GM18526 (cell line): ENCODE data around the gene KAT5.

Source experiments
- POLR2A ChIP-seq: IDR thresholded peaks from 3 replicates; pipeline ENCODE4 v1.6.1; 2011; ENCODE audit not compliant: insufficient read length; ENCODE audit errors: extremely low read depth

KAT5 gene

DNA sequence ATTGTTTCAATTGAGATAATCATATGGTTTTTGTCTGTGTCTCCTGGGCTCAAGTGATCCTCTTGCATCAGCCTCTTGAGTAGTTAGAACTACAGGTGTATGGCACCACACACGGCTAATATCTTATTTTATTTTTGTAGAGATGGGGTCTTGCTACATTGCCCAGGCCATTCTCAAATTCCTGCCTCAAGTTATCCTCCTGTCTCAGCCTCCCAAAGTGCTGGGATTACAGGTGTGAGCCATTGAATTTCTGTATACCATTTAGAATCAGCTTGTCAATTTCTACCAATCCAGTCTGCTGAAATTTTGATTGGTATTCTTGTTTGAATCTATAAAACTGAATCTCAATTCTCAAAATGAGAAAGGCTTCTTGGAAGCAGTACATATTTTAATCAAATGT, 10.4 kb upstream of the KAT5 start:
- TF ChIP-seq POLR2A = no peak

DNA sequence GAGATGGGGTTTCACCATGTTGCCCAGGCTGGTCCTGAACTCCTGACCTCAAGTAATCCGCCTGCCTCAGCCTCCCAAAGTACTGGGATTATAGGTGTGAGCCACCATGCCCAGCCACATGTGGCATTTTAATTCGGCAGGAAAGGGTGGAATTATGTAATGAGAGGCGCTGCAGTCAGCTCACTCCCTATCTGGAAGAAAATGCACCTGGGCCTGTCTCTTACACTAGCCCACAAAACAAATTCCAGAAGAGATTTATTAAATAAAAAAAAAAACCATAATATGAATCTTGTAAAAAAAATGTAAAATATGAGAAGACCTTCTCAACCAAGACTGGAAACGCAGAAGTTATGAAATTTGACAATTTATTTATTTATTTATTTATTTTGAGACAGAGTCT, 8.2 kb upstream of the KAT5 start:
- TF ChIP-seq POLR2A = no peak

DNA sequence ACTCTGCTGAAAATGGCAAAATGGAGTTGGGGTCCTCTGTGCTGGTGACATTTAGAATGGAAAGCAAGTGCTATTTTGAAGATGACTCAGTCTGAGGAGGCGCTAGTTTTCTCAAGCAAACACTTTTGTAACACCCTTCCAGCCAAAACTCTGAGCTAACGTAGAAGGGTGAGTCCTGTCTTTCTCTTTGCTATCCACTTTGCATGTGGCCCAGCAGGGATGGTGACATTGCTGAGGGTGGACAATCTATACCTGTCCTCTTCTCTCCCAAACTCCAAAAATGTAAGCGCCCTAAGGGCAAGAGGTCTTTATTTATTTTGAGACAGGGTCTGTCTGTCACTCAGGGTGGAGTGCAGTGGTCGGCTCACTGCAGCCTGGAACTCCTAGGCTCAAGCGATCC, 3.6 kb upstream of the KAT5 start:
- no peak for TF ChIP-seq POLR2A

DNA sequence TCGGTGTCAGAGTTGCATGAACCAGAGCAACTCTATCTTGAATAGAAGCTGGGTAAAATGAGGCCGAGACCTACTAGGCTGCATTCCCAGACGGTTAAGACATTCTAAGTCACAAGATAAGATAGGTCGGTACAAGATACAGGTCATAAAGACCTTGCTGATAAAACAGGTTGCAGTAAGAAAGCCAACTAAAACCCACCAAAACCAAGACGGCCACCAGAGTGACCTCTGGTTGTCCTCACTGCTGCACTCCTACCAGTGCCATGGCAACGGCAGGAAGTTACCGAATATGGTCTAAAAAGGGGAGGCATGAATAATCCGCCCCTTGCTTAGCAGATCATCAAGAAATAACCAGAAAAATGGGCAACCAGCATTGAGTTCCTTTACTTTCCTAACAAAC, 2.4 kb upstream of the KAT5 start:
- no peak for TF ChIP-seq POLR2A

DNA sequence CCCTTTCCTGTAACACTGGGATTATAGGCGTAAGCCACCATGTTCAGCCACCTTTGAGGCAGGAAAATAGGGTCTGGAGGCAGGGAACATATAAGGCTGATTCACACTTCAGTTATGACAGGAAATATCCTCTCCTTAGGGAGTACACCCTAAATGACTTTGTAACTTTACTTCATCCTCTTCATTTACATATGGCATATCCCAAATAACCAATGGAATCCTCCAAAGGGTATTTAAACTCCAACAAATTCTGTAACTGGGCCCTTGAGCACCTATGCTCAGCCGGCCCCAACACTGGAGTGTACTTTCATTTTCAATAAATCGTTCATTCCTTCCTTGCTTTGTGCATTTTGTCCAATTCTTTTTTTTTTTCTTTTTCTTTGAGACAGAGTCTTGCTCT, 1.6 kb upstream of the KAT5 start:
- no peak for TF ChIP-seq POLR2A

DNA sequence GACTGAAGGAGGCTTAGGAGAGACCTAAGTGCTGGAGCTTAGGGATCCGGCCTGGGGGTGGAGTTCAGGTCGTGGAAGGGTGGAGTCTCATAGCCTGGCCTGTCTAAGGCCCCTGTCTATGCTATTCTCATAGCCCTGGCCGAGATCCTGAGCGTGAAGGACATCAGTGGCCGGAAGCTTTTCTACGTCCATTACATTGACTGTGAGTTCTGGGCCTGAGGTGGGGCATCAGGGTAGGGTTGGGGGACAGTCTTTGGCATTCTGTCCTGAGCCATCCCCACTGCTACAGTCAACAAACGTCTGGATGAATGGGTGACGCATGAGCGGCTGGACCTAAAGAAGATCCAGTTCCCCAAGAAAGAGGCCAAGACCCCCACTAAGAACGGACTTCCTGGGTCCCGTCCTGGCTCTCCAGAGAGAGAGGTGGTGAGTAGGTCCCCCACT, 603 bp downstream of the KAT5 start:
- no peak for TF ChIP-seq POLR2A

DNA sequence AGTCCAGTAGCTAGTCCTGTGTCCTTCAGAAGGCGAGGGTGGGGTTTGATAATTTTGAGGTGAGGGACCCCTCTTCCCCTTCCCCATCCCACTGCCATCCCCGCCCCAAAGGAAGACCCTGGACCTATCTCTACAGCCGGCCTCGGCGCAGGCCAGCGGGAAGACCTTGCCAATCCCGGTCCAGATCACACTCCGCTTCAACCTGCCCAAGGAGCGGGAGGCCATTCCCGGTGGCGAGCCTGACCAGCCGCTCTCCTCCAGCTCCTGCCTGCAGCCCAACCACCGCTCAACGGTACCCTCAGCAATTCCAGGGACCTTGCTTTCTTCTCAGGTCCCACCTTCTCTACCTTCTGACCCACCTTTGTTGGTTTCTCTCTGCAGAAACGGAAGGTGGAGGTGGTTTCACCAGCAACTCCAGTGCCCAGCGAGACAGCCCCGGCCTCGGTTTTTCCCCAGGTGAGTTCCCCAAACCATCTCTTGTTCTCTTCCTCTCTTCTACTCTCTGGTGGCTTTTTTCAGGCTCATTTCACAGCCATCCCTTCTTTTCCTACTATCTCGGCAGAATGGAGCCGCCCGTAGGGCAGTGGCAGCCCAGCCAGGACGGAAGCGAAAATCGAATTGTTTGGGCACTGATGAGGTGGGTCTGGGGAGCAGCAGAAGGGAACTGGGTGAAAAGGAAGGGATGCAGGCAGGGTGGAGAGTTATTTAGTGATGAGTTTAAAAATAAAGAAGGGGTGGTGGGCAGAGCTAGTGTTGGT, 1.3 kb downstream of the KAT5 start:
- TF ChIP-seq POLR2A = no peak

DNA sequence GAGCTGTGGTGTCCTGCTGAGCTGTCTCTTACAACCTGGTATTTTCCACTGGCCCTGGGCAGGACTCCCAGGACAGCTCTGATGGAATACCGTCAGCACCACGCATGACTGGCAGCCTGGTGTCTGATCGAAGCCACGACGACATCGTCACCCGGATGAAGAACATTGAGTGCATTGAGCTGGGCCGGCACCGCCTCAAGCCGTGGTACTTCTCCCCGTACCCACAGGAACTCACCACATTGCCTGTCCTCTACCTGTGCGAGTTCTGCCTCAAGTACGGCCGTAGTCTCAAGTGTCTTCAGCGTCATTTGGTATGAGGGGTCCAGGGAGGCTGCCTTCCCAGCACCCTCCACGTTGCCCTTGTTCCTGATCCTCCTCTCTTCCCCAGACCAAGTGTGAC, 2.4 kb downstream of the KAT5 start:
- TF ChIP-seq POLR2A = no peak

DNA sequence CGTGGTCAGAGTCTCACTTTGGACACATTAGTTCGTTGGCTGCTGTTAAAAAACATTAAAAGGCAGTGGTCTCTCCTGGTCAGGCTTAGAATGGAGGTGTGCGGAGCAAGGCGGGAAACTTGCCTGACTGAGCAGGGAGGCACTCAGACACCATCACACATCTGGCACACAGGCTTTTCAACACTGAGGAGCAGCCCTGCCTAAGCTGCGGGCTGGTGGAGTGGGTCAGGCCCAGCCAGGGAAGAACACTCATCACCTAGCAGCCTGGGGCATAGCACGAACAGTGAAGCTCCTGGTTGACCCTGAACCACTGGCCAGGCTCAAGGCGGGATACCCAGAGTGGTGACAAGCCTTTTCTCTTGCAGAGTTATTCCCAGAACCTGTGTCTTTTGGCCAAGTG, 4.2 kb downstream of the KAT5 start:
- TF ChIP-seq POLR2A = no peak

DNA sequence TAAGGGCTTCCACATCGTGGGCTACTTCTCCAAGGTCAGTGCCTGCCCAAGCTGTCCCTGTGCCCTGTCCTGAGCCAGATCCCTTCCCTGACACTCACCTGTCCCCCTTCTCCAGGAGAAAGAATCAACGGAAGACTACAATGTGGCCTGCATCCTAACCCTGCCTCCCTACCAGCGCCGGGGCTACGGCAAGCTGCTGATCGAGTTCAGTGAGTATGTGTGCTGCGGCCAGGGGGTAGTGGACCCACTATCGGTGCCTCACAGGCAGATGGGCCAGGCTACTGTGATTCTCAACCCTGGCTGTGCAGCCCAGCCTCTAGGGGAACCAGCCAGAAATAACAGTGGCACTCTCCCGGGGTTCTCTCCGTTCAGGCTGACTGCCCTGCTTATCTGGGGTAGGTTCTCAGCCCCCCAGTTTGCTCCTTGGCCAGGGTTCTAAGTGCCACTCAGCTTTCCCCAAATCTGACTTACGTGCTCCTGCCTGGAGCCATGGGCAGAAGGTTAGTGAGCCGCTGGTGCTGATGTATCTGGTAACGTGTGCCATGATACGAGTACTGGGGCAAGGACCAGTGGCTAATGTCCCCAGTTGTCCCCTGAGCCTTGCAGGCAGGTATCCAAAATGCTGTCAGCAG, 4.8 kb downstream of the KAT5 start:
- no peak for TF ChIP-seq POLR2A

DNA sequence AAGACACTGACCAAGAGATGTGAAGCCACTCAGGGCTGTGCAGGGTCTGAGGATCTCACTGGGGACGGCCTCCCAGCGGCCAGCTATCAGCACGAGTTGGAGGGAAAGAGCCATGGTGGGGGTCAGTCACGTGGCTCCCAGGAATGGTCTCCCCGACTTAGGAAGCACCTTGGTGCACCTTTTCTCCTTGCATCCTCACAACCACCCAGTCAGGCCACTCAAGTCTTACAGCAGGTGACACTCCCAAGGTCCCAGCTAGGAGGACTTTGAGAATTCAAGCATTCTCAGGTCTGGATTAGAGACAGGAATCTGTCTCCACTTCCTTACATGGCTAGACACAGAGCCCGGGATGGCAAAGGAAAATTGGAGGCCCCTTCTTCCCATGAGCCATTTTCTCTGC, 5.9 kb downstream of the KAT5 start:
- no peak for TF ChIP-seq POLR2A

DNA sequence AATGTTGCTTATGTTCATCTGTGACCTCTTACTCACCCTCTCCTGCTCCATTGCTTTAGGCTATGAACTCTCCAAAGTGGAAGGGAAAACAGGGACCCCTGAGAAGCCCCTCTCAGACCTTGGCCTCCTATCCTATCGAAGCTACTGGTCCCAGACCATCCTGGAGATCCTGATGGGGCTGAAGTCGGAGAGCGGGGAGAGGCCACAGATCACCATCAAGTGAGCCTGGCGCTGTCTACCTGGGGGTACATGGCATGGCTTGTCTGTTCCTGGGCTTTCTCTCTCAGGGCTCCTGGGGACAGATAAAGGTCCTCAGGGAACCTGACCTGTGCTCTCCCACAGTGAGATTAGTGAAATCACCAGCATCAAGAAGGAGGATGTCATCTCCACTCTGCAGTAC, 6.5 kb downstream of the KAT5 start:
- TF ChIP-seq POLR2A = no peak

DNA sequence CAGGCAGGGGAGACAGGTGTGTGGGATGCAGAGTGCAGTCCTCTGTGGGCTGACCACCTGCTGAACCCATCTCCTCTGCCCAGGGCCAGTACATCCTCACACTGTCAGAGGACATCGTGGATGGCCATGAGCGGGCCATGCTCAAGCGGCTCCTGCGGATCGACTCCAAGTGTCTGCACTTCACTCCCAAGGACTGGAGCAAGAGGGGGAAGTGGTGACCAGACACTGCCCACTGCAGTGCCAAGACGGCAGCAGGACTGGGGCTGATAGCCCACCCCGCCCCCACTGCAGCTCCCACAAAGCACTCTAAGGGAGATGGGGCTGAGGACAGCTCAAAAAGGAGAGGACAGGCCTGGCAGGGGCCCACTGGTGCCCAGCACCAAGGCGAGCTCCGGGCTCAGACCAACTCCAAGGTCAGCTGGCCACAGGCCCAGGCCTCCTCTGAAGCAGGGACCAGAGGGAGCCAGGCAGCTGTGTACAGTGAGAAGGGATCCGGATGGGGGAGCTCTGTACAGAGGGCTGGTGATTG, 7.0 kb downstream of the KAT5 start:
- TF ChIP-seq POLR2A = no peak

DNA sequence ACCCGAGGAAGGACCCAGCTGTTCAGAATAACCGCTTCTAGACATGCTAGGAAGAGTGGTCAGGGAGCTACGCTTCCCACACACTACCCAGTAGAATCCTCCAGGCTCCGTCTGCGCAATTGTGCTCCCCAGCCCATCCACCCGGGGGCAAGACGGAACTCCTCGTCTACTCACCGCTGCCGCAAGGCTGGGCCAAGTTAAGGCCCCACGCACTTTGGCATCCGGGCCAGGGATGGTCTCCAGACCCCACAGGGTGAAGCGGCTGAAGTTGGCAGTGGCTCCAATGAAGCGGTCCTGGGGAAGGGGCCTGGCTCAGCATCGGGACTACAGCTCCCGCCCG, 7.8 kb downstream of the KAT5 start:
- TF ChIP-seq POLR2A = no peak

DNA sequence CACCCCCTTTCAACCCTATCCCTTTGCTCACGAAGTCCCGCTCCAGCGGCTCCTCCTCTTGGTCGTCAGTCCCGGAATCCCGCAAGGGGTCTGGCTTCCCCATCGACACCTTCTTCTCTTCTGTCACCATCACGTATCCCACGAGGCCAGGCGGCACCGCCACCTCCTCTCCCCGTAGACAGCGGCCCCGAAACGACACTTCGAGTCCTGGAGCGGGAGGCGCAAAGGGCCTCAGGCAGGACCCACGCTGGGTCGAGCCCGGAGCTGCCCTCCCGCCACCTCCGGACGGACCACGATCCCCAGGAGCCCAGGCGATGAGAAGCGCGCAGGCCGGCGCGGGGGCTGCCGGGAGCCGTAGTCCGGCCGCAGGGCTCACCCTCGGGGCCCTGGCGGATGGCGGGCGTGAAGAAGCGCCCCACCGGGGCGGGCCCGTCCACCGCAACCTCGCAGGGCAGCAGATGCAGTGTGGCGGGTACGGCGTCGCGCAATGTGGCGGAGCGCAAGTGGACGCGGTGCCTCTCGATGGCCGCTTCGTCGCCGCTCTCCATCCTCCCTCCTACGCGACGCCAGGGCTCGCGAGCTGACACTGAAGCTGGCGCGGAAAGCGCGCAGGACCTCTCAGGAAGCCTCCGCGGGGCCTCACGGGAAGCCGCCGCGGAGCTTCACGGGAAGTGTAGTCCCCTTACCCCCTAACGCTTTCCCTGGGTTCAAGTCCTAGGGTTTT, 8.3 kb downstream of the KAT5 start, which contains the start of gene RNASEH2C:
Gene RNASEH2C (minus strand): TSS at position 588 of the 724 bp plus-strand sequence. CDS start 40 bp downstream, at position 548.
- peak; percentile 86 for TF ChIP-seq POLR2A

DNA sequence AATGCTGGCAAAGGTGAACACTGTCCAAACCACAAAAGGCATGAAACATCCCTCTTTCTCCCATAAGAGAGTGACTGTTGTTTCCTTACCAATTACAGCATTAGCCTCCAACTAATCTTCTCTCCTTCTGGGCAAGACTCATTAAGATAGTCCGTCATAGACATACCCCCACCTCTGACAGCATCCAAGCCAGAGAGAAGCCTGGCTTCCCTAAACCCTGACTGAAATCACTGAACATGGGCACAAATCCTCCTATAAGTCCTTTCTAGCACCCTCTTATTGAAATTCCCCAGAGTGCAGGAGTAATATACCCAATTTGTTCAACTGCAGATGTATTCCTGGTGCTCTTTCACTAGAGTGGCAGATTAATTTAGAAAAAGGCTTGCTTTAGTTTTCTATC, 10.2 kb downstream of the KAT5 start:
- no peak for TF ChIP-seq POLR2A
